Uterus (tissue), 2 donors: ENCODE results near the gene CHMP3.

Source experiments
- POLR2A ChIP-seq, 2 donors: fragments of 450-650 bp; IDR thresholded peaks; one replicate each; pipeline ENCODE4 v1.6.1; 2016; ENCODE audit warnings: antibody characterized with exemption in 2 of 2, mild to moderate bottlenecking in 1 of 2, moderate library complexity in 1 of 2
- TF ChIP-seq, protein P1 (sequence below), 4 experiments: fragments of 200-600 bp in 2 of 4; fragments of 450-650 bp in 2 of 4; sonication (generic) in 2 of 4; IDR thresholded peaks; one replicate each; pipeline ENCODE4 v1.5.1; 2016 to 2019; ENCODE audit warnings: antibody characterized with exemption in 4 of 4, mild to moderate bottlenecking in 2 of 4, moderate library complexity in 1 of 4

DNA sequence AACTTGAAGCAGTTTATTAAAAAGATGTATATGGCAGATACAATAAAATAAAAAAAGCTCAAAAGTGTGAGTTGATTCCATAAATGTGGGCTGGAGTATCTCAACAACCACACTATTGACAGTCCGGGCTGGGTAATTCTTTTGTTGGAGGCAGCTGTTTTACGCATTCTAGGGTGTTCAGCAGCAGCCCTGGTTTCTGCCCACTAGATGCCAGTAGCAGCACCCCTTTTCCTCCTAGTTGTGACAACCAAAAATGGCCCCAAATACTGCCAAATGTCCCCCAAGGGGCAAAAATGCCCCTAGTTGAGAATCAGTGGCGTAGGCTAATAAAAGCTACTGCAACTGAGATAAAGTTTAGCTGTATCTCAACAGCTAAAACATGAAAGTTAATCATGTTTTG lies 44.8 kb downstream of the CHMP3 start:
- TF ChIP-seq, protein P1, sequence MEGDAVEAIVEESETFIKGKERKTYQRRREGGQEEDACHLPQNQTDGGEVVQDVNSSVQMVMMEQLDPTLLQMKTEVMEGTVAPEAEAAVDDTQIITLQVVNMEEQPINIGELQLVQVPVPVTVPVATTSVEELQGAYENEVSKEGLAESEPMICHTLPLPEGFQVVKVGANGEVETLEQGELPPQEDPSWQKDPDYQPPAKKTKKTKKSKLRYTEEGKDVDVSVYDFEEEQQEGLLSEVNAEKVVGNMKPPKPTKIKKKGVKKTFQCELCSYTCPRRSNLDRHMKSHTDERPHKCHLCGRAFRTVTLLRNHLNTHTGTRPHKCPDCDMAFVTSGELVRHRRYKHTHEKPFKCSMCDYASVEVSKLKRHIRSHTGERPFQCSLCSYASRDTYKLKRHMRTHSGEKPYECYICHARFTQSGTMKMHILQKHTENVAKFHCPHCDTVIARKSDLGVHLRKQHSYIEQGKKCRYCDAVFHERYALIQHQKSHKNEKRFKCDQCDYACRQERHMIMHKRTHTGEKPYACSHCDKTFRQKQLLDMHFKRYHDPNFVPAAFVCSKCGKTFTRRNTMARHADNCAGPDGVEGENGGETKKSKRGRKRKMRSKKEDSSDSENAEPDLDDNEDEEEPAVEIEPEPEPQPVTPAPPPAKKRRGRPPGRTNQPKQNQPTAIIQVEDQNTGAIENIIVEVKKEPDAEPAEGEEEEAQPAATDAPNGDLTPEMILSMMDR (IDR thresholded peaks at IDR 0.05), result peak in 1 of 4 experiments; percentile 15
- no peak for TF ChIP-seq POLR2A (IDR thresholded peaks at IDR 0.05)
